Vagina (tissue), 2 donors: ENCODE results near the gene INHBB. TPM values are rescaled to one million over a fixed set of nuclear protein-coding genes. Genes with fewer than 3 reads are reported as not detected.

Source experiments
- DNase-seq, 2 donors: peaks; one replicate each; pipeline ENCODE4 v3.0.0-alpha.2; 2017; ENCODE audit errors: extremely low spot score in 2 of 2
- H3K27ac ChIP-seq: fragments of 200-600 bp; sonication (generic); one replicate; pipeline ENCODE4 v1.5.1; 2019
- H3K27me3 ChIP-seq: fragments of 200-600 bp; sonication (generic); one replicate; pipeline ENCODE4 v1.5.1; 2019
- H3K36me3 ChIP-seq, 2 donors: fragments of 200-600 bp; sonication (generic); one replicate each; pipeline ENCODE4 v1.5.1; 2017 to 2019
- H3K4me1 ChIP-seq: fragments of 200-600 bp; sonication (generic); one replicate; pipeline ENCODE4 v1.5.1; 2019
- H3K4me3 ChIP-seq, 2 donors: fragments of 200-600 bp; sonication (generic); 1 replicate in 1 of 2; 2 replicates in 1 of 2; pipeline ENCODE4 v1.5.1; 2016 to 2019
- H3K9me3 ChIP-seq: fragments of 200-600 bp; sonication (generic); one replicate; pipeline ENCODE4 v1.5.1; 2019
- POLR2A ChIP-seq, 2 donors: fragments of 450-650 bp; IDR thresholded peaks; one replicate each; pipeline ENCODE4 v1.6.1; 2017; ENCODE audit warnings: antibody characterized with exemption in 2 of 2, mild to moderate bottlenecking in 2 of 2, moderate library complexity in 2 of 2
- POLR2AphosphoS5 ChIP-seq, 2 donors: sonication (generic); formaldehyde crosslinking; IDR thresholded peaks; one replicate each; pipeline ENCODE4 v1.9.0; 2017; ENCODE audit warnings: antibody characterized with exemption in 2 of 2, mild to moderate bottlenecking in 2 of 2, low read depth in 1 of 2; ENCODE audit not compliant: insufficient read depth in 1 of 2
- intact Hi-C: fragments of 100-400 bp; cut with DNase I; formaldehyde crosslinking; loops from one replicate; pipeline ENCODE4 v1.15.1; 2023
- total RNA-seq: library from RNA; depleted of rRNA; stranded (reverse); fragments of >200 nt; gene quantifications from one replicate; pipeline ENCODE4 v1.2.3, GENCODE V29; 2016
- TF ChIP-seq, protein P1 (sequence below), 3 experiments: fragments of 450-650 bp in 2 of 3; fragments of 200-600 bp in 1 of 3; sonication (generic) in 1 of 3; IDR thresholded peaks; one replicate each; pipeline ENCODE4 v1.5.1; 2017 to 2019; ENCODE audit warnings: antibody characterized with exemption in 3 of 3, mild to moderate bottlenecking in 2 of 3, moderate library complexity in 2 of 3

Gene INHBB
- total RNA-seq, 1 donor from 2014 or later, result 19.4 TPM

DNA sequence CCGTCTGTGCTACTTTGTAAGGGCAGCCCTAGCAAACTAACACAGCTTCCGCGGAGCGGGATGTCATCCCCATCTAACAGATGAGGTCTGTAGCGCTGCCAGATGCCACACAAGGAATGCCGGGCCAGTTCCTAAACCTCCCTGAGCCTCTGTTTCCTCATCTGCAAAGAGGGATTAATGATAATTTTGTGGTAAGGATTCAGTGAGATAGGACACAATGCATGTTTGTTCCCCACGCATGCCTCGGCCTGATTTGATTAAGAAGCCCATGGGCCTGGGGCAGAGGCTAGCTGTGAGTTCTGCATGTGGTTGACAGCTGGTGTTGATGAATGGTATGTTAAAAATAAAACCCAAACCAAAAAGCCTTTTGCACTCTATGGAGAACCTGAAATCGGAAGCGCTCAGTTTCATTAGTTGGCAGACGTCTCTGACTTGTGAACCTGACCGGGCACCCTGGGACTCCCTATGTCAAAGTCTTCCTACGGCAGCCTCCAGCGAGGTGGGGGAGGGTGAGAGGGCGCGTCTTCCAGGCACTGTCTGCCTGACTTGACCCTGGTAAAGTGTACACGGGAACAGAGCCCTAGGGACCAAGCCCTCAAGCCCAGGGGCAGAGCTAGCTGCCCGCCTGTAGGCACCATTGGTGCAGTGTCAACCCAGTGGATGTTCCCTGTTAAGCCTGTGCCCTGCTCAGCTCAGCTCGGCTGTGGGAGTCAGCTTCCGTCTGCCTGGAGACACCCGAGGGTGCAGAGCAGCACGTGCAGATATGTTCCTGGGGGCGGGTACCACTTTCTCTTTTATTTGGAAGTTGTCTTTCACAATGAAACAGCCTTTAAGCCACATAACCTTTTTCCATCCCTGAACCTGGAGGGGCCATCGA lies 14.8 kb upstream of the INHBB start:
- TF ChIP-seq POLR2AphosphoS5 (IDR thresholded peaks at IDR 0.05; ENCODE audit: insufficient read depth in 1 of 2, low read depth in 1 of 2), result no peak
- no peak for TF ChIP-seq POLR2A (IDR thresholded peaks at IDR 0.05)
- TF ChIP-seq, protein P1, sequence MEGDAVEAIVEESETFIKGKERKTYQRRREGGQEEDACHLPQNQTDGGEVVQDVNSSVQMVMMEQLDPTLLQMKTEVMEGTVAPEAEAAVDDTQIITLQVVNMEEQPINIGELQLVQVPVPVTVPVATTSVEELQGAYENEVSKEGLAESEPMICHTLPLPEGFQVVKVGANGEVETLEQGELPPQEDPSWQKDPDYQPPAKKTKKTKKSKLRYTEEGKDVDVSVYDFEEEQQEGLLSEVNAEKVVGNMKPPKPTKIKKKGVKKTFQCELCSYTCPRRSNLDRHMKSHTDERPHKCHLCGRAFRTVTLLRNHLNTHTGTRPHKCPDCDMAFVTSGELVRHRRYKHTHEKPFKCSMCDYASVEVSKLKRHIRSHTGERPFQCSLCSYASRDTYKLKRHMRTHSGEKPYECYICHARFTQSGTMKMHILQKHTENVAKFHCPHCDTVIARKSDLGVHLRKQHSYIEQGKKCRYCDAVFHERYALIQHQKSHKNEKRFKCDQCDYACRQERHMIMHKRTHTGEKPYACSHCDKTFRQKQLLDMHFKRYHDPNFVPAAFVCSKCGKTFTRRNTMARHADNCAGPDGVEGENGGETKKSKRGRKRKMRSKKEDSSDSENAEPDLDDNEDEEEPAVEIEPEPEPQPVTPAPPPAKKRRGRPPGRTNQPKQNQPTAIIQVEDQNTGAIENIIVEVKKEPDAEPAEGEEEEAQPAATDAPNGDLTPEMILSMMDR (IDR thresholded peaks at IDR 0.05), result no peak
- Histone ChIP-seq H3K4me1 (no peaks in the 10 kb centered on the region), H3K36me3 (no peaks in the 10 kb centered on the region), H3K4me3 (no peak overlapping the region), H3K27me3 (no peaks in the 10 kb centered on the region), H3K27ac (no peak overlapping the region), H3K9me3 (no peaks in the 10 kb centered on the region)
- DNase-seq, result no peak
- intact Hi-C loops, result no loop called here

DNA sequence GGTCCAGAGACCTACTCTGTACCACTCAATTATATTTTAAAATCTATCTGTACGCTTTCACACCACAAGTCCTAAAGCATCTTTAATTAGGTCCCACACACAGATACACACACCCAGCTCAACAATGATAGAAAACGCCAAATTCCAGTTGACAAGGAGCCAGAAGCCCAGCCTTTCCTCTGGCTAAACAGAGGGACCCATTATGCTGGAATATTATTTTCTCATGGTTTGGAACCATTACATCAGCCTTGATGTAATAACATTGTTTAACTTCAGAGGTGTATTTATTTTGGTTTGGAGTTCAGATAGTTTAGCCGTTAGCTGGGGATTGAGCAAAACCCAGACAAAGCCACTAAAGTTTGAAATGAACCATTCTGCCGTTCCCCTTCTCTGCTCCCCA lies 14.0 kb upstream of the INHBB start:
- TF ChIP-seq POLR2AphosphoS5 (IDR thresholded peaks at IDR 0.05; ENCODE audit: insufficient read depth in 1 of 2, low read depth in 1 of 2) (no peak), POLR2A (IDR thresholded peaks at IDR 0.05) (no peak)
- TF ChIP-seq, protein P1 (IDR thresholded peaks at IDR 0.05), result no peak
- Histone ChIP-seq H3K36me3 (no peaks in the 10 kb centered on the region), H3K27ac (no peak overlapping the region), H3K4me3 (no peak overlapping the region), H3K9me3 (no peaks in the 10 kb centered on the region), H3K4me1 (no peaks in the 10 kb centered on the region), H3K27me3 (no peaks in the 10 kb centered on the region)
- intact Hi-C loops, result no loop called here
- no peak for DNase-seq

DNA sequence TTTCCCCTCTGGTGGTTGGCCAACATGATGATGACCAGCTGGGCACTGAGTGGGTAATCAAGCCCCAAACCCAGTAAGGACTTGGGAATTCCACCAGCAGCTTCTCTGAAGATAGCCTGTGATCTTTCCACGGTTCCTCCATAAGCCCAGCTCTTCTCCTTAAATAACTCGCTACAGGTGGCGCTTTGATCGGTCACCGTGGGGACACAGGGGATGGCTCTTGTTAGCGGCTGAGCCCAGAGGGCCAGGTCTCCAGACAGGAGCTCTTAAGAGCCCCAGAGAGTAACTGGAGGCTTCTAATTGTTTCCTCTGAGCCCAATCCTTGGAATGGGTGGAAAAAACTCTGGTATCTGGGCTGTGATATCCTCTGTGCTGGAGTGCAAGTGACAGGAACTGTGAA lies 13.6 kb upstream of the INHBB start:
- TF ChIP-seq POLR2A (IDR thresholded peaks at IDR 0.05) (no peak), POLR2AphosphoS5 (IDR thresholded peaks at IDR 0.05; ENCODE audit: insufficient read depth in 1 of 2, low read depth in 1 of 2) (no peak)
- TF ChIP-seq, protein P1 (IDR thresholded peaks at IDR 0.05), result no peak

DNA sequence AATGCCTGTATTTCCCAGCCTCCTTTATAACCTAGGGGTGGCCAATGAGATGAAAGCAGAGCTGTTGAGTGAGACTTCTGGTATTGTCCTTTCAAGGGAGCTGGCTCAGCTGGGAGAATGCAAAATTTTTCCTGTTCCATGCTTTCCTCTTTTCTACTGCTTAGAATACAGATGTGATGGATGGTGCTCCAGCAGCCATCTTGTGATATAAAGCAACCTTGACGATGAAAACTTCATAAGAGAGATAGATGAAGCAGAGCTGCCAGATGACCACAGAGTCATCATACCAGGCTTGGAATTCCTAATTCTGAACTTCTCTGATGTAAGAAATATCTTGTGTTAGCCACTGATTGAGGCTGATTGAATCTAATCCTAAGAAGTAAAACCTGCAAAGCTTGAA lies 11.9 kb upstream of the INHBB start:
- H3K9me3 ChIP-seq, result no peaks in the 10 kb centered on the region
- DNase-seq, result no peak
- TF ChIP-seq POLR2AphosphoS5 (IDR thresholded peaks at IDR 0.05; ENCODE audit: insufficient read depth in 1 of 2, low read depth in 1 of 2), result no peak
- TF ChIP-seq, protein P1 (IDR thresholded peaks at IDR 0.05), result no peak
- H3K36me3 ChIP-seq, result no peaks in the 10 kb centered on the region
- no peaks in the 10 kb centered on the region for H3K27me3 ChIP-seq
- H3K4me3 ChIP-seq, result no peak overlapping the region
- intact Hi-C loops, result no loop called here
- no peaks in the 10 kb centered on the region for H3K4me1 ChIP-seq
- no peak overlapping the region for H3K27ac ChIP-seq

More for the DNA sequence above, 13.6 kb upstream of the INHBB start:
- H3K9me3 ChIP-seq, result no peaks in the 10 kb centered on the region
- intact Hi-C loops, result no loop called here
- no peak for DNase-seq
- H3K36me3 ChIP-seq, result no peaks in the 10 kb centered on the region
- H3K4me3 ChIP-seq, result no peak overlapping the region
- H3K27me3 ChIP-seq, result no peaks in the 10 kb centered on the region
- H3K27ac ChIP-seq, result no peak overlapping the region
- no peaks in the 10 kb centered on the region for H3K4me1 ChIP-seq

DNA sequence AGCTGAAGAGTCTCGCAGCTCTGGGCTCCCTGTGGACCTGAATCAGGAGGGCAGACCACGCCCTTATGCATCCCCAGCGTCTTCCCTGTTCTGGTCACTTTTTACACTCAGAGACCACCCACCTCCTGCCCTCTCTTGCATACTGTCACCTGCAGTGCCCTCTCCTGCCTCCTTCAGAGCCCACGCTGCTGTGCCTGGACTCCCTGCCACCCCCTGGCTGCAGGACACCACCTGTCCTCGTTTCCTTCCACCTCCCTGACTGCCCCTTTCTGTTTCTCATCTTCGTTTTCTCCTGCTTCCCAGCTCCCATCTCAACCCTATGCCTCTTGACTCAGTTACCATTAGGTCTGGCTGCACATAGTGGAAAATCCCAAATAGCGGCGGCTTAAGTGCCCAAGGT lies 9.2 kb upstream of the INHBB start:
- DNase-seq, result no peak
- no peaks in the 10 kb centered on the region for H3K4me1 ChIP-seq
- H3K27ac ChIP-seq, result no peak overlapping the region
- no peak overlapping the region for H3K4me3 ChIP-seq
- TF ChIP-seq POLR2A (IDR thresholded peaks at IDR 0.05) (no peak), POLR2AphosphoS5 (IDR thresholded peaks at IDR 0.05; ENCODE audit: insufficient read depth in 1 of 2, low read depth in 1 of 2) (no peak)
- TF ChIP-seq, protein P1 (IDR thresholded peaks at IDR 0.05), result no peak
- H3K9me3 ChIP-seq, result no peaks in the 10 kb centered on the region
- H3K36me3 ChIP-seq, result no peaks in the 10 kb centered on the region
- H3K27me3 ChIP-seq, result no peaks in the 10 kb centered on the region
- intact Hi-C loops, result no loop called here
